Erythroblast (primary cell): ENCODE measurements around the gene CDKAL1.

ENCODE experiments used
- GATA1 ChIP-seq: IDR thresholded peaks from 2 replicates; pipeline ENCODE4 v1.6.1; 2011; ENCODE audit warnings: low read depth, mild to moderate bottlenecking, control low read depth, low read length, moderate library complexity
- POLR2A ChIP-seq: IDR thresholded peaks from 2 replicates; pipeline ENCODE4 v1.6.1; 2011; ENCODE audit warnings: mild to moderate bottlenecking, low read length

- no peak for TF ChIP-seq POLR2A
- TF ChIP-seq GATA1, result no peak
Measured at GRCh38 chr6:20629509-20629908, 95.3 kb downstream of the CDKAL1 start.
